H9 (cell line): Measurements from ENCODE around the gene SH3RF3. TPM values are rescaled to one million over a fixed set of nuclear protein-coding genes. Genes with fewer than 3 reads are reported as not detected.

Source experiments
- DNase-seq: peaks from one replicate; pipeline ENCODE4 v3.0.0-alpha.2; 2017
- H2AFZ ChIP-seq: one replicate; pipeline ENCODE4 v1.6.1; 2013; ENCODE audit warnings: mild to moderate bottlenecking, low read length, control low read depth, moderate library complexity
- H2AK5ac ChIP-seq: 2 replicates; pipeline ENCODE4 v1.6.1; 2013; ENCODE audit warnings: low read length, control low read depth, mixed read lengths; ENCODE audit not compliant: insufficient read length
- H2BK120ac ChIP-seq: one replicate; pipeline ENCODE4 v1.6.1; 2013; ENCODE audit warnings: low read depth, mild to moderate bottlenecking, low read length, control low read depth, inconsistent platforms; ENCODE audit not compliant: poor library complexity, severe bottlenecking
- H2BK12ac ChIP-seq: 2 replicates; pipeline ENCODE4 v1.6.1; 2013; ENCODE audit warnings: low read length, control low read depth, mixed read lengths, low read depth; ENCODE audit not compliant: insufficient read length
- H2BK15ac ChIP-seq: 2 replicates; pipeline ENCODE4 v1.6.1; 2013; ENCODE audit warnings: low read depth, low read length, control low read depth
- H2BK20ac ChIP-seq: one replicate; pipeline ENCODE4 v1.6.1; 2013; ENCODE audit warnings: low read depth, mild to moderate bottlenecking, low read length, control low read depth, inconsistent platforms; ENCODE audit not compliant: poor library complexity, severe bottlenecking
- H2BK5ac ChIP-seq: 2 replicates; pipeline ENCODE4 v1.6.1; 2013; ENCODE audit warnings: low read length, control low read depth, mixed read lengths; ENCODE audit not compliant: insufficient read length
- H3K14ac ChIP-seq: 2 replicates; pipeline ENCODE4 v1.6.1; 2013; ENCODE audit warnings: low read length, control low read depth; ENCODE audit not compliant: insufficient read depth
- H3K18ac ChIP-seq: 2 replicates; pipeline ENCODE4 v1.6.1; 2013; ENCODE audit warnings: low read depth, mild to moderate bottlenecking, mixed read lengths, low read length, control low read depth; ENCODE audit not compliant: insufficient read length
- H3K23ac ChIP-seq: 2 replicates; pipeline ENCODE4 v1.6.1; 2013; ENCODE audit warnings: low read length, control low read depth, mixed read lengths, low read depth; ENCODE audit not compliant: insufficient read length
- H3K23me2 ChIP-seq: 2 replicates; pipeline ENCODE4 v1.6.1; 2013; ENCODE audit warnings: low read depth, mild to moderate bottlenecking, mixed read lengths, low read length, control low read depth; ENCODE audit not compliant: insufficient read length, poor library complexity, severe bottlenecking
- H3K27ac ChIP-seq: 2 replicates; pipeline ENCODE4 v1.5.1; 2013; ENCODE audit warnings: low read length, control low read depth, mixed read lengths, low read depth; ENCODE audit not compliant: insufficient read length
- H3K27me3 ChIP-seq: 2 replicates; pipeline ENCODE4 v1.6.1; 2013; ENCODE audit warnings: low read length, control low read depth, inconsistent platforms; ENCODE audit not compliant: insufficient read depth
- H3K4ac ChIP-seq: 2 replicates; pipeline ENCODE4 v1.6.1; 2013; ENCODE audit warnings: low read depth, mild to moderate bottlenecking, control low read depth, inconsistent platforms, low read length, moderate library complexity
- H3K4me1 ChIP-seq: 2 replicates; pipeline ENCODE4 v1.6.1; 2013; ENCODE audit warnings: low read length, control low read depth, inconsistent platforms; ENCODE audit not compliant: insufficient read depth
- H3K4me2 ChIP-seq: 2 replicates; pipeline ENCODE4 v1.6.1; 2013; ENCODE audit warnings: low read length, control low read depth, mixed read lengths; ENCODE audit not compliant: insufficient read length, insufficient read depth
- H3K56ac ChIP-seq: 2 replicates; pipeline ENCODE4 v1.6.1; 2013; ENCODE audit warnings: low read depth, mild to moderate bottlenecking, mixed read lengths, low read length, control low read depth; ENCODE audit not compliant: insufficient read length
- H3K79me1 ChIP-seq: 2 replicates; pipeline ENCODE4 v1.6.1; 2013; ENCODE audit warnings: low read depth, mild to moderate bottlenecking, moderate library complexity, low read length, control low read depth, inconsistent platforms; ENCODE audit not compliant: insufficient read depth, poor library complexity, severe bottlenecking
- H3K79me2 ChIP-seq: 2 replicates; pipeline ENCODE4 v1.6.1; 2013; ENCODE audit warnings: low read length, control low read depth, inconsistent platforms; ENCODE audit not compliant: insufficient read depth
- H3K9ac ChIP-seq: 2 replicates; pipeline ENCODE4 v1.6.1; 2013; ENCODE audit warnings: low read length, control low read depth, mixed read lengths; ENCODE audit not compliant: insufficient read length; ENCODE audit errors: extremely low read depth
- H3K9me3 ChIP-seq: one replicate; pipeline ENCODE4 v1.6.1; 2013; ENCODE audit warnings: low read depth, low read length, inconsistent platforms; ENCODE audit not compliant: control insufficient read depth
- H3T11ph ChIP-seq: one replicate; pipeline ENCODE4 v1.6.1; 2013; ENCODE audit warnings: mild to moderate bottlenecking, low read length, control low read depth, inconsistent platforms
- H4K20me1 ChIP-seq: one replicate; pipeline ENCODE4 v1.6.1; 2013; ENCODE audit not compliant: control insufficient read depth, insufficient read length, insufficient read depth
- H4K5ac ChIP-seq: 2 replicates; pipeline ENCODE4 v1.6.1; 2013; ENCODE audit warnings: low read depth, mild to moderate bottlenecking, mixed read lengths, low read length, control low read depth; ENCODE audit not compliant: insufficient read length
- H4K8ac ChIP-seq: replicated peaks from 2 replicates; pipeline ENCODE4 v1.6.1; 2013; ENCODE audit warnings: low read length, control low read depth, mixed read lengths, low read depth; ENCODE audit not compliant: insufficient read length
- H4K91ac ChIP-seq: 2 replicates; pipeline ENCODE4 v1.6.1; 2013; ENCODE audit warnings: low read depth, mild to moderate bottlenecking, moderate library complexity, mixed read lengths, low read length, control low read depth; ENCODE audit not compliant: insufficient read length
- H3K27ac Mint-ChIP-seq, 3 experiments: 2 replicates in 2 of 3; 3 replicates in 1 of 3; pipeline ENCODE4 v1.8.0; 2020 to 2021; ENCODE audit warnings: mixed read lengths in 3 of 3, mild to moderate bottlenecking in 1 of 3, moderate library complexity in 1 of 3
- H3K27me3 Mint-ChIP-seq: 2 replicates; pipeline ENCODE4 v1.8.0; 2021; ENCODE audit warnings: low read depth, mild to moderate bottlenecking, moderate library complexity, mixed read lengths
- H3K36me3 Mint-ChIP-seq, 3 experiments: 2 replicates in 2 of 3; 3 replicates in 1 of 3; pipeline ENCODE4 v1.8.0; 2020 to 2021; ENCODE audit warnings: low read depth in 3 of 3, mixed read lengths in 3 of 3; ENCODE audit not compliant: insufficient read depth in 1 of 3
- H3K4me1 Mint-ChIP-seq, 2 experiments: 2 replicates each; pipeline ENCODE4 v1.8.0; 2020; ENCODE audit warnings: mixed read lengths in 2 of 2
- H3K4me3 Mint-ChIP-seq, 2 experiments: 2 replicates in 1 of 2; 3 replicates in 1 of 2; pipeline ENCODE4 v1.8.0; 2020 to 2021; ENCODE audit warnings: mild to moderate bottlenecking in 2 of 2, mixed read lengths in 2 of 2, moderate library complexity in 1 of 2
- H3K9me3 Mint-ChIP-seq, 2 experiments: 2 replicates in 1 of 2; 3 replicates in 1 of 2; pipeline ENCODE4 v1.8.0; 2020; ENCODE audit warnings: mild to moderate bottlenecking in 2 of 2, mixed read lengths in 2 of 2, moderate library complexity in 1 of 2
- WGBS: extraction: QIAGEN DNeasy Blood & Tissue Kit; methylation state at CpG from one replicate; pipeline ENCODE4 v1.1.7; 2013; ENCODE audit warnings: missing lambda C conversion rate, low lambda C conversion rate, mixed read lengths; ENCODE audit not compliant: insufficient read length; ENCODE audit errors: extremely low coverage; 5-methylcytosine and 5-hydroxymethylcytosine counted together
- total RNA-seq: library from RNA; stranded (reverse); gene quantifications from 2 replicates; pipeline ENCODE4 v1.2.1, GENCODE V29; 2021
- TF ChIP-seq, protein P1 (sequence below): fragments of 200-600 bp; sonication (generic); conservative IDR thresholded peaks from 3 replicates; pipeline ENCODE4 v1.8.0; 2021; ENCODE audit warnings: antibody characterized with exemption, mild to moderate bottlenecking

The SH3RF3 gene
- total RNA-seq, 1 experiment from 2014 or later: 0.46 TPM

GRCh38 chr2:109295070-109295780 is 166.2 kb downstream of the SH3RF3 start:
- H3K4me3 Mint-ChIP-seq: no peak overlapping the region
- TF ChIP-seq, protein P1, sequence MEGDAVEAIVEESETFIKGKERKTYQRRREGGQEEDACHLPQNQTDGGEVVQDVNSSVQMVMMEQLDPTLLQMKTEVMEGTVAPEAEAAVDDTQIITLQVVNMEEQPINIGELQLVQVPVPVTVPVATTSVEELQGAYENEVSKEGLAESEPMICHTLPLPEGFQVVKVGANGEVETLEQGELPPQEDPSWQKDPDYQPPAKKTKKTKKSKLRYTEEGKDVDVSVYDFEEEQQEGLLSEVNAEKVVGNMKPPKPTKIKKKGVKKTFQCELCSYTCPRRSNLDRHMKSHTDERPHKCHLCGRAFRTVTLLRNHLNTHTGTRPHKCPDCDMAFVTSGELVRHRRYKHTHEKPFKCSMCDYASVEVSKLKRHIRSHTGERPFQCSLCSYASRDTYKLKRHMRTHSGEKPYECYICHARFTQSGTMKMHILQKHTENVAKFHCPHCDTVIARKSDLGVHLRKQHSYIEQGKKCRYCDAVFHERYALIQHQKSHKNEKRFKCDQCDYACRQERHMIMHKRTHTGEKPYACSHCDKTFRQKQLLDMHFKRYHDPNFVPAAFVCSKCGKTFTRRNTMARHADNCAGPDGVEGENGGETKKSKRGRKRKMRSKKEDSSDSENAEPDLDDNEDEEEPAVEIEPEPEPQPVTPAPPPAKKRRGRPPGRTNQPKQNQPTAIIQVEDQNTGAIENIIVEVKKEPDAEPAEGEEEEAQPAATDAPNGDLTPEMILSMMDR: no peak
- no peak overlapping the region for H2BK5ac ChIP-seq

More at GRCh38 chr2:109295070-109295780, 166.2 kb downstream of the SH3RF3 start:
- Histone ChIP-seq H3K18ac (no peak overlapping the region), H2BK20ac (no peak overlapping the region), H3K79me2 (no peaks in the 10 kb centered on the region), H3K27me3 (no peaks in the 10 kb centered on the region), H3K23ac (no peak overlapping the region), H3K9me3 (no peaks in the 10 kb centered on the region), H2BK12ac (no peak overlapping the region), H3K79me1 (no peaks in the 10 kb centered on the region), H2BK15ac (no peak overlapping the region), H4K91ac (no peak overlapping the region), H4K20me1 (no peaks in the 10 kb centered on the region), H3T11ph (no peak overlapping the region), H2BK120ac (no peak overlapping the region), H3K4ac (no peak overlapping the region), H2AFZ (no peak overlapping the region), H3K4me1 (no peaks in the 10 kb centered on the region), H3K27ac (no peak overlapping the region), H4K5ac (no peak overlapping the region), H3K9ac (no peak overlapping the region), H3K14ac (no peak overlapping the region), H2AK5ac (no peak overlapping the region), H3K56ac (no peak overlapping the region), H3K23me2 (no peaks in the 10 kb centered on the region), H4K8ac (no peak overlapping the region), H3K4me2 (no peak overlapping the region)
- no peaks in the 10 kb centered on the region; a peak in 1 of 7 replicates for H3K36me3 Mint-ChIP-seq
- H3K9me3 Mint-ChIP-seq: no peaks in the 10 kb centered on the region
- H3K27me3 Mint-ChIP-seq: no peaks in the 10 kb centered on the region; the same call in 1 of the 2 replicates
- whole genome bisulfite sequencing: no CpG with 5 or more reads among the region's 11 CpGs
- peaks cover 12 to 14% of the 10 kb centered on the region in 2 experiments for H3K4me1 Mint-ChIP-seq
- DNase-seq: no peak
- no peak overlapping the region for H3K27ac Mint-ChIP-seq
